Measurements from ENCODE around the gene TXNL1. TPM values are rescaled to one million over a fixed set of nuclear protein-coding genes. Genes with fewer than 3 reads are reported as not detected.

TXNL1 gene
- total RNA-seq, 2 donors from 2014 or later = 45.8 to 59.1 TPM

DNA sequence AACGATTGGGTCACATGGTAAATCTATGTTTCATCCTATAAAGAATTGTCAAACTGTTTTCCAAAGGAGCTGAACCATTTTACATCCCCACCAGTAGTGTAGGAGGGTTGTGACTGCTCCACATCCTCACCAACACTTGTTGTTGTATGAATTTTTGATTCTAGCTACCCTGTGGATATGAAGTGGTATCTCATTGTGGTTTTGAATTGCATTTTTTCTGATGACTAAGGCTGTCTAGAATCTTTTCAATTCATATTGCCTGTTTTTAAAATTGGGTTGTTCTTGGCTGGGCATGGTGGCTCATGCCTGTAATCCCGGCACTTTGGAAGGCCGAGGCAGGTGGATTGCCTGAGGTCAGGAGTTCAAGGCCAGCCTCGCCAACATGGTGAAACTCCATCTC is 44.5 kb downstream of the TXNL1 start:
- H3K4me1 ChIP-seq = no peaks in the 10 kb centered on the region
- no peaks in the 10 kb centered on the region for H3K36me3 ChIP-seq
- no peak for DNase-seq (ENCODE audit: low spot score)
- H3K4me3 ChIP-seq = no peak overlapping the region
- no peaks in the 10 kb centered on the region for H3K27me3 ChIP-seq
- H3K27ac ChIP-seq = no peak overlapping the region
- H3K9me3 ChIP-seq = no peaks in the 10 kb centered on the region
- TF ChIP-seq, protein P1, sequence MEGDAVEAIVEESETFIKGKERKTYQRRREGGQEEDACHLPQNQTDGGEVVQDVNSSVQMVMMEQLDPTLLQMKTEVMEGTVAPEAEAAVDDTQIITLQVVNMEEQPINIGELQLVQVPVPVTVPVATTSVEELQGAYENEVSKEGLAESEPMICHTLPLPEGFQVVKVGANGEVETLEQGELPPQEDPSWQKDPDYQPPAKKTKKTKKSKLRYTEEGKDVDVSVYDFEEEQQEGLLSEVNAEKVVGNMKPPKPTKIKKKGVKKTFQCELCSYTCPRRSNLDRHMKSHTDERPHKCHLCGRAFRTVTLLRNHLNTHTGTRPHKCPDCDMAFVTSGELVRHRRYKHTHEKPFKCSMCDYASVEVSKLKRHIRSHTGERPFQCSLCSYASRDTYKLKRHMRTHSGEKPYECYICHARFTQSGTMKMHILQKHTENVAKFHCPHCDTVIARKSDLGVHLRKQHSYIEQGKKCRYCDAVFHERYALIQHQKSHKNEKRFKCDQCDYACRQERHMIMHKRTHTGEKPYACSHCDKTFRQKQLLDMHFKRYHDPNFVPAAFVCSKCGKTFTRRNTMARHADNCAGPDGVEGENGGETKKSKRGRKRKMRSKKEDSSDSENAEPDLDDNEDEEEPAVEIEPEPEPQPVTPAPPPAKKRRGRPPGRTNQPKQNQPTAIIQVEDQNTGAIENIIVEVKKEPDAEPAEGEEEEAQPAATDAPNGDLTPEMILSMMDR (IDR thresholded peaks at IDR 0.05) = no peak

DNA sequence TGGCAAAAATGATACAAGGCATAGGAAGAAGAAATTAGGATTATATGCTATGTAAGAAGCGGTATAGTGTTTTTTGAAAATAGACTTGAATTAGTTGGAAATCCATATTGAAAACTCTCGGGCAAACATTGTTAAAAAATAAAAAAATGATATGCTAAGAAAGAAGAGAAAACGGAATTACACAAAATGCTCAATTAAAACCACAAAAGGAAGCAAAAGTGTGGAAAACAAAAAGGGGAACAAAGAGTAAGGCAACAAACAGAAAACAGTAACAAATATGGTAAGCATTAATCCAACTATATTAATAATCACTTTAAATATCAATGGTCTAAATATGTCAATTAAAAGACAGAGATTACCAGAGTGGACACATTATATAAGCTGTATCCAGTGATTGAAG is 58.4 kb downstream of the TXNL1 start:
- no peak for DNase-seq (ENCODE audit: low spot score)
- H3K9me3 ChIP-seq = peaks cover 0 to 10% of the 10 kb centered on the region in 2 donors
- H3K27ac ChIP-seq = no peak overlapping the region
- H3K4me1 ChIP-seq = peaks cover 0 to 20% of the 10 kb centered on the region in 2 donors
- TF ChIP-seq, protein P1 (IDR thresholded peaks at IDR 0.05) = no peak
- no peaks in the 10 kb centered on the region for H3K36me3 ChIP-seq
- H3K4me3 ChIP-seq = no peak overlapping the region
- H3K27me3 ChIP-seq = no peaks in the 10 kb centered on the region

DNA sequence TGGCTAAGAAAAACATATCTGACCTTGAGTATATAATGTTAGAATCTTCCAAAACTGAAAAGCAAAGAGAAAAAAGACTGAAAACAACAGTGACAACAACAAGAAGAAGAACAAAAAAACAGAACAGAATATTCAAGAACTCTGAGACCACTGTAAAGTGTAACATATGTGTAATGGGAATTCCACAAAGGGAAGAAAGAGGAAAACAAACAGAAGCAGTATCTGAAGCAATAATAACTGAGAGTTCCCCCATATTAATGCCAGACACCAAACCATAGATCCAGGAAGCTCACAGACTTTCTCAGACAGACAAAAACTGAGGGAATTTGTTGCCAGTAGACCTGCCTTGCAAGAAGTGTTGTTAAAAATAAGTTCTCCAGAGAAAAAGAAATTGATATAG is 58.9 kb downstream of the TXNL1 start:
- TF ChIP-seq, protein P1 (IDR thresholded peaks at IDR 0.05) = no peak
- peaks cover 0 to 10% of the 10 kb centered on the region in 2 donors for H3K9me3 ChIP-seq
- H3K27ac ChIP-seq = no peak overlapping the region
- DNase-seq (ENCODE audit: low spot score) = no peak
- no peaks in the 10 kb centered on the region for H3K27me3 ChIP-seq
- H3K4me3 ChIP-seq = no peak overlapping the region
- H3K36me3 ChIP-seq = no peaks in the 10 kb centered on the region
- H3K4me1 ChIP-seq = peaks cover 0 to 26% of the 10 kb centered on the region in 2 donors

DNA sequence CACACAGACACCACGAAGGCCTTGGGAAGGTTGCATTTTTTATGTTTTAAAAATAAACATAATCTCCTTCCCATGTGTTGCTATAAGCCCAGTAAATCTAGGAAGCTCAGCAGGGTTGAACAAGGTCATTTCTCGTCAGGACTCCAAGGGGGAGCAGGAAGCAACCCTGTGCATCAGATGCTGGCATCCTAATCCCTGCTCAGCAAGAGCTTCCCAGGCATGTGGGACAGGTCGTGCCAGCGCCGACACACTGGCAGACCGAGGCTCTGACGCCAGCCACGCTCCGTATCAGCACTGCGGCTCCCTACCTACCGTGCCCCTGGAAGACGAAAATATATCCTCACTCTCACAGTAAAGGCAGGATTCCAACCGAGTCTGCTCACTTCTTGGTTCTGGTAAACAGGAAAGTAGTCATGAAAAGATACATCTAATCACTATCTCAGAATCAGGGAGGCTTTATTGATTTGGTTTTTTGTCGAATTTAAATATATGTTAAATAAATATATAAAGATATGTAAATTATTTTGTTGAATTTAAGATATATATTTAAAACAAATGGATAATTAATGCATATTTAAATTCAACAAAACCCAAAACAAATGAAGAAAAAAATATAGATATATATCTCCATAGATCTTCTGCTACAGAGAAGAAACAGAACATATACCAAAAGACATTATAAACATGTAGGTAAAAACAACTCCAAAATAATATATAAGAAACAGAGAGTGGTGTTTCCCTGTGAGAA is 61.4 kb downstream of the TXNL1 start:
- Histone ChIP-seq H3K4me3 (no peak overlapping the region), H3K36me3 (no peaks in the 10 kb centered on the region), H3K4me1 (peaks cover 0 to 29% of the 10 kb centered on the region in 2 donors), H3K27me3 (no peaks in the 10 kb centered on the region), H3K27ac (peak overlapping the region in 1 of 2 donors; percentile 14), H3K9me3 (peaks cover 0 to 10% of the 10 kb centered on the region in 2 donors)
- TF ChIP-seq, protein P1 (IDR thresholded peaks at IDR 0.05) = no peak
- DNase-seq (ENCODE audit: low spot score) = no peak

DNA sequence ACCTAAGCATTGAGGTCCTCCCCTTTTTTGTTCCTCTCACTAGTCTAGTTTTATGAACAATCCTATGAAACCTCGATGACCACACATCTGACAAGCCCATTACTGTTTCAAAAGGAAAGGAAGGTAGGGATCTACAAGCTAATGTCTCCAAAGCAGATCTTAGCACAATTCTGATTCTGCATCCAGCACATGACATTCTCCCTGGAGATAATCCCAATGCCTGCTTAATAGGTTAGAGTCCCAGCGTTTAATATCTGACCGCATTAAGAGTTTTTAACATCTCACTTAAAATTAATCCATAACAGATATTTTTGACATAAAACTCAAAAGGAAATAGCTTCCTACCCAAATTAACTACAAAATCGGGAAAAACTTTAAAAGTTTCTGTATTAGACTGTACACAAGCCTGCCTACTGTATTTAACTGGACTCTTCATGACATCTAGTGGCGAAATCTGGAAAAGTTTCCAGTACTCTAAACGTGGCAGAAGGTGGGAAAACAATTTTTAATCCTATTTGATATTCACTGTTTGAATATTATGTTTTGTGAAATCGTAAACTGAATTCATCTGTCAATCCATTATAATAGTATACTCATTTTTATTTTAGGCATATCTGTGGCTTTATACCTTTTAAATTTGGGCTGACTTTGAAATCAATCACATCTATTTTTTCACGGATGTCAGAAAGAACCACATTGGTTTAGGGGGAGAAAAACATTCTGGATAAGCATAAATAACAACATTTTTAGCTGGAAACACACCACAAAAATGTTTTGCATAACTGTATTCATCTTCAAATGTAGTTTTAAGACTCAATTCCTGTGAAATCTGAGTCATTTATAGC is 62.4 kb downstream of the TXNL1 start:
- peaks cover 0 to 29% of the 10 kb centered on the region in 2 donors for H3K4me1 ChIP-seq
- TF ChIP-seq, protein P1 (IDR thresholded peaks at IDR 0.05) = peak; percentile 59 to 85

More for the DNA sequence above, 62.4 kb downstream of the TXNL1 start:
- DNase-seq (ENCODE audit: low spot score) = no peak
- no peaks in the 10 kb centered on the region for H3K27me3 ChIP-seq
- peaks cover 0 to 10% of the 10 kb centered on the region in 2 donors for H3K9me3 ChIP-seq
- no peaks in the 10 kb centered on the region for H3K36me3 ChIP-seq
- H3K27ac ChIP-seq = peak overlapping the region; percentile 14 to 75
- H3K4me3 ChIP-seq = no peak overlapping the region

Measured in right atrium auricular region (tissue), 2 donors.